ENCODE results near the gene VOPP1.
"Not testable (repeated sequence)": the region's sequence is repeated elsewhere in the genome, so short reads cannot be mapped to it uniquely, and the experiment has no call there.

Gene VOPP1

DNA sequence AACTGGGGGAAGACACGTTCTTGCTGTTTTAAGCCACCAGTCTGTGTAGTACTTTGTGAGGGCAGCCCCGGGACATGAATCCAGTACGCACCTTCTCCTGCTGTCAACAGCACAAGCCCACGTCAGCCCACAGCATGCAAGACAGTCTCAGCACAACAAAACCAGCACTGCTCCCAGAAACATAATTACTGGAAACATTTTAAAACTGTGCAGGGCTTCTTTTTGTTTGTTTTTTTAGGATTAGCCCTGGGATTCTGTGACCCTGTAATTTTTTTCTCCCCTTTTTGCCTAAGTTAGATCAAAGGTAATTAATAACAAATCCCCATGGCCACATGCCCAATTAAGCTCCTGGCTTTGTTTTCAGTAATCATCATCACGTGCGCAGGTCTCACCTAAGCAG, 87.5 kb downstream of the VOPP1 start:
- DNase-seq = no peak

GRCh38 chr7:55484241-55484640, 88.1 kb downstream of the VOPP1 start:
- no peak for DNase-seq

DNA sequence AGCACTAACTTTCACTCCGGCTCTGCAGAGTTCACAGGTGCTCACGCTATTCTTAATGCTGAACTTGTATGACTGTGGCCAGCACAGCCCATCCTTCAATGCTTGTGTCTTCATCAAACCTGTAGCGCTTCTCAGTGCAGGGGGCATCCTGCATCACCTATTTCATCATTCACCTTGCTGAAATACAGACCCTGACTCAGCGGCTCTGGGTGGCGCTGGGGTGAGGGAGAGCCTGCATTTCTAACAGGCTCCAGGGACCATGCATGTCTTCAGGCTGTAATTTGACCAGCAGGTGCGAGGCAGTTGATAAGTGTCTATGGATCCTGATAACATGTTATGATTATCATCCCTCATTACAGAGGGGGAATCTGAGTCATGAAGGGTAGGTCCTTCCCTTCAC, 89.3 kb downstream of the VOPP1 start:
- DNase-seq = no peak

DNA sequence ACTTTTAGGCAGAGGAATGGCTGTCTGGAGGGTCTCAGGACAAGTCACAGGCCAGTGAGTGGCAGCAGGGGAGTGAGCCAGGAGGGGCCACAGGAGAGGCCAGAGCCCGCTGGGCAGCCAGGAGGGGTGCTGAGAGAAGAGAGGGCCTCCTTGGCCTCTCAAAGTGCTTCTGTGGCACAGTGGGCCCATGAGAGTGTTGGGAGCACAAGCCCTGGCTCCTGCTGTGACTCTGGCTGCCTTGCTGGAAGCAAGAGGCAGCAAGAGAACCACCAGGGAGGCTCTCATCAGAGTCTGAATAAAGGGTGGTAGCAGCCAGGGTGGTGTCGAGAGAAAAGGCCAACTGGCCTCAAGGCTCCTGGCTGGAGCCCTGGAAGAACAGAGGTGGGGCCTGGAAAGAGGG, 91.1 kb downstream of the VOPP1 start:
- DNase-seq = no peak

- no peak for DNase-seq
Measured at GRCh38 chr7:55478700-55479099, 93.6 kb downstream of the VOPP1 start.

DNA sequence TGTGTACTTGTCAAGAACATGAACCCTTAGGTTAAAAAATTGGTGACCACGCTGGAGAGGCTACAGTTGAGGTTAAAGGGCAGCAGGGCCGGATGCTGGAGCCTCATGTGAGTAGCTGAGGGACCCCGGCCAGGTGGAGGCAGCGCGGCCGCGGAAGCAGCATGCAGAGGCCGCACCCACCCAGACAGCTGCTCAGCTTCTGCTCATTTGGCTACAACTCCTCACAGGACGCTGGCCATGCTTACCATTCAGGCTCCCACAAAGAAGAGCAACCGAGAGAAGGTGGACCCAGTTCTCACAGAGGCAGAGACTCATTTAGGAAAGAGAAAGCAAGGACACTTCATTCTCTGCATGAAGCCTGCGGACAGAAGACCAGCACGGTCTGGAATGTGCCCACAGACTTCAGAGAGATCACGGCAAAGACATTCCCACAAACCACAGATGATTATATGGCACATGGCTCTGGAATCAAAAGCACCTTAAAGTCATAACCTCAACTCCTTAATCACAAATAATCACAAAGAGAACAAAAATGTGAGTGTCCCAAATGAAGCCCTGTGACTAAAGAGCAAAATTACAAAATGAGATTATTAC, 94.4 kb downstream of the VOPP1 start:
- DNase-seq = no peak

- no peak for DNase-seq
Measured at GRCh38 chr7:55476852-55477780, 95.2 kb downstream of the VOPP1 start.

DNA sequence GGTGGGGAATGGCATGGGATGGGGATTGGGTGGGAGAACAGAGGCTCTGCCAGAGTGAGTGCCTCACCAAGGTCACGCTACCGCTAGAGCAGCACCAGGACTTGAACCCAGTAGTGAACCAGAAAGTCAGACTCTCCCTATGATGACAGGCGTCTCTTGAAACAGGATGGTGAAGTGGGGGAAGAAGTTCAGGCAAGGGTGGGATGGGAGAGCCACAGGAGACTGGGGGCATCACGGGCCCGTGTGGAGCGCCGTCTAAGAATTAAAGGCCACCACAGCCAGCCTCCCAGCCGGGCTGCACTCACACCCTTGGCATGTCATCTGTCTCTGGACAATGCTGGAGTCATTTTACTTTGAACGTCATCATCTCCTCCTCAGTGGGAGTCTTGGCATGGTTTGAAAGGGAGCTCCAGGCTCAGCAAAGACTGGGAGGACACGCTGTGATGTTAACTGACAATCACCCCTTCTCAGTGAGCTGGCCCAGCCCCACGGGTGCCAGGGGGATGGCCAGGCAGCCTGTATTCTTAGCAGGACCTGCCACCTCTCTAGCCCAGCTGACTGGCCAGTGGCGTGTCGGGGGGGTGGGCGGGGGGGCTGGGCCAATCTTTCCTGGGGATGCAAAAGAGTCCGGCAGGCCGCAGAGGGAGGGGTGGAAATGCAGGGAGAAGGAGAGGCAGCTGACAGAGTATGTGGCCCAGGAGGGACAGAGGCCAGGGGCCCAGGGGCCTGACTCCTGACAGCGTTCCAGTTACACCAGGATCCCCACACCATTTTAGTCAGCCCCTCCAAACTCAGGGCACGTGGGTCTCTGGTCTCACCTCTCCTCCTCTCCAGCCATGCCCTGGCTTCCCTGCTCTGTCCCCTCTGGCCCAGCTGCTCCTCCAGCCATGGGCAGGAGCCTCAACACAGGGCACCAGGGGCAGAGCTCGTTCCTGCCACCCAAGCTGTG, 96.2 kb downstream of the VOPP1 start:
- DNase-seq = no peak

- no peak for DNase-seq
Measured at GRCh38 chr7:55474944-55475854, 97.1 kb downstream of the VOPP1 start.

GRCh38 chr7:55473932-55474331, 98.4 kb downstream of the VOPP1 start:
- DNase-seq = no peak

DNA sequence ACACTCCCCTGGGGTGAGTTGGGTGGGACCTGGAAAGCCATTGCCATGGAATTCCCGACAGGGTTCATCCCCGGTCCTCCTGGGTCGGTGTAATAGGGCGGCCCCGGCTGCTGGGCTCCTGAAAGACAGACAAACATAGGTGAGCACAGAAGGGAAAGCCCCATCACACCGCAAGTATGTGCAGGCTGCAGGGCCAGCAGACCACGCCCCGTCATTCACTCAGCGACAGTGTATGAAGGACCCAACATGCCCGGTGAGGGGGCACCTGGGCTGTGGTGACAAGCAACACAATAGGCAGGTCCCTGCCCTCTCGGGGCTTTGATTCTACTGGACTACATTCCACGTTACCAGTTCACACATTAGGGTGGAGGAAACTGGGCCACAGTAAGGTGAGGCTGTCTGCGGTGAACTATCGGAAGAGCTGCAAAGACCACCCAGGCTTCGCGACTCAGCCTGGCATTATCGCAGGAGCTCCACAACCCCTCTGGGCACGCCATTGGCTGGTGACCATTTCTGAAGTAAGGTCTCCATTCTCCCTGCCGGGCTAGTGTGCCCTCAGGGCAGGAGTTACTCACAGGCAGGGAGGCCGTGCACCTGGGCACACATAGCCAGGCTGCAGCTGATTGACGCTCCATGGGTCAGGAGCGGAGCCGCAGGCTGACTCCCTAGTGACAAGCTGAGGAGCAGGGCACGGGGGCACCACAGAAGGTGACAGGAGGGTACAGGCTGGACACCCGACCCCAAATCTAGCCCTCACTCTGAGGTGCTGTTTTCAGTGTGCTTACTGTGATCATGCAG, 99.2 kb downstream of the VOPP1 start:
- DNase-seq = no peak

DNA sequence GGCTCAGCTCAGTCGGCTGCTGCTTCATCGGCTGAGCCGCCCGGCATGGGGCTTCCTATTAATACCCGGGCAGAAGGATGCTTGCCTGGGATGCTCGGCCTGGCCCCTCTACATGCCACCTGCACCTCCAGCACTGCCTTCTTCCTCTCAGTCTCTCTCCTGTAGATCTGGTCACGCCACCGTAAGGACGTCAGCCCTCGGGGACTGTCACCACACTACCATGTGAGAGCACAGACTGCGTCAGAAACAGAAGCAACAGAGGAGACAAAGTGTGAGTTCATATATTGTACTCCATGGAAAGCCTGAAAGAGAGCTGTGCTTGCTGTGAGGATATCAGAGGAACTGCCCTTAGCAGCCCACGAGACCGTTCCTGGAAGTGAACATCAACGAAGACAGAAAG, 99.9 kb downstream of the VOPP1 start:
- not testable (repeated sequence) for DNase-seq

GRCh38 chr7:55471594-55471993, 100.7 kb downstream of the VOPP1 start:
- not testable (repeated sequence) for DNase-seq

- DNase-seq = no peak
Measured at GRCh38 chr7:55470261-55470660, 102.0 kb downstream of the VOPP1 start.

DNA sequence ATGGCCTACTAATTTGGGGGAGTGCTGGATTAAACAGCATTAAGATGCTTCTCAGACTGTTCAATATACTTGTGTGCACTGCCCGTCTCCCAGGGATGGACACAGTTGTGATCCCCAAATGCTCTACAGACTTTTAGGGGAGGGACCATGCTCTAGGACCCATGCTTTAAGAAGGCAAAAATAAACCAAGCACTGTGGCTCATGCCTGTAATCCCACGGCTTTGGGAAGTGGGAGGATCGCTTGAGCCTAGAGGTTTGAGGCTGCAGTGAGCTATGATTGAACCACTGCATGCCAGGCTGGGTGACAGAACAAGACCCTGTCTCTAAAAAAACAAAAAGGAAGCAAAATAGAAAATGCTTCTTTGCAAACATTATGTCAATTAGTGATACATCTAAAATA, 102.6 kb downstream of the VOPP1 start:
- DNase-seq = no peak

DNA sequence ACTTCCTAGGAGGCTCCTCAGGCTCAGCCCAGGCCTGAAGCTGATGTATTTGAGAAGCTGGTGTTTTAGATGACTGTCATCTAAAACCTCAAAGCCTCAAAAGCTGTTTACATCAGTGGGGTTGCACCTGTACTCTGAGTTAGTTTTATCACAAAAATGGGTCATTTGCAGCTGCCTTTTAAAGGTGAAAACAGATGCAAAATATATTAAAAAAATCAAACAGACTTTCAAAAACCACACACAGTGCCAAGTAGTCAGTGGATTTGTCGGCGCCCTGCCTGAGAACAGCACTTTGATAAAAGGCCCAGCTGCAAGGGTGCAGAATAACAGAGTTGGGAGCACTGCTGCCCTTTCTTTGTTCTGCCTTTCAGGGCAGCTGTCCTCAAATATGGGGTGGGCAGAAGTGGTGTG, 103.0 kb downstream of the VOPP1 start:
- no peak for DNase-seq

DNA sequence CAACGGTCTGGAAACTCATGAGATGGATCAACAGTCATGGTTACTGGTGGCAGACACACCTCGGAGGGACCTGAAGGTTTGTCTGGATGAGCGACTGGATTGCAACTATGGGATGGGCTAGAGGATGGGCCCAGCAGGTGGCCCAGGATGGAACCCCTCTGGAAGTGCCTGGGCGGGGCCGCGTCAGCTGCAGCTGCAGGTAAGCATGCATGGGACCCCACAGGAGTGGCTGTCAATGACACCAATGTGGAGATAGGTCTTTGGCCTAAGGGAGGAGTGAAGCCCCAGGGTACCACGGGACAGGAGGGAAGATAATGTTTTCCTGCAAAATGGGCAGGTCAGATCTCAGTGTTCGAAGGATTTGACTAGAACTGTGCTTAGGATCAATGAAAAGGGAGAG, 103.8 kb downstream of the VOPP1 start:
- no peak for DNase-seq

DNA sequence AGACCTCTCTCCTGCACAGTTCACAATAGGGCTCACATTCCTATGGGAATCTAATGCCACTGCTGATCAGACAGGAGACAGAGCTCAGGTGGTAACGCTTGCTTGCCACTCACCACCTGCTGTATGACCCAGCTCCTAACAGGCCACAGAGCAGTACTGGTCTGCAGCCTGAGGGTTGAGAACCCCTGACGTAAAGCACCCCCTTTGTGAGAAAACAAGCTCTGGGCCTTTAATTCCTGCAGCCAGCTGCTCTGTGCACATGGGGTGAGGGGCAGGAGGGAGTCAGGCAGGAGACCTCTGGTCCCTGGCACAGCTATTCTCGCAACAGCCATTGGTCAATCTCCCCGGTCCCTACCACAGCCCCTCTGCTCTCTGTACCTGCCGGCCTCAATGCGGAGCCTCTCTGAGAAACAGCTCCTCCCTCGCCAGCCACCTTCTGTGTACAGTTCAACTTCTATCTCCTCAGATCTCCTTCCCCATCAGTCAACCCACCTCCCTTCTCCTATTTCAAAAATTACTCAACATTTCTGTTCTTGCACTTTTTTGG, 105.2 kb downstream of the VOPP1 start:
- no peak for DNase-seq

- DNase-seq = no peak
Measured at GRCh38 chr7:55465691-55466090, 106.6 kb downstream of the VOPP1 start.

DNA sequence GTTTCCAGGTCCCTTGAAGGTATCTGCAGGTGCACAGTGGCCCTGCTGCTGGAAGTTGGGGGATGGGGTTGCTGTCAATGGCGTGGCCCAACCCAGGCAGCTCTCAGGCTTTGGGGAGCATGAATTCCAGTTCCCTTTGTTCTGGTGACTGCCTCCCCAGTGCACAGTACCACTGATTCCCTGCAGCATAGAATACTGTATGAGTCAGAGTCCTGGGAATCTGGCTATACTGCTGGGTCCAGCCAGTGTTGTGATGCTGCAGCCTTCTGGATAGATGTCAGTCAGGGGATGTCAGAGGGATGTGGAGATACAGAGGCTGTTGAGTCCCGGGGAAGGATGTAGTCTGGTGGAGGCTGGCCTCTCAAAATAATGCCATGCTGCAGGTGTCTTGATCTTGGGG, 107.9 kb downstream of the VOPP1 start:
- no peak for DNase-seq

DNA sequence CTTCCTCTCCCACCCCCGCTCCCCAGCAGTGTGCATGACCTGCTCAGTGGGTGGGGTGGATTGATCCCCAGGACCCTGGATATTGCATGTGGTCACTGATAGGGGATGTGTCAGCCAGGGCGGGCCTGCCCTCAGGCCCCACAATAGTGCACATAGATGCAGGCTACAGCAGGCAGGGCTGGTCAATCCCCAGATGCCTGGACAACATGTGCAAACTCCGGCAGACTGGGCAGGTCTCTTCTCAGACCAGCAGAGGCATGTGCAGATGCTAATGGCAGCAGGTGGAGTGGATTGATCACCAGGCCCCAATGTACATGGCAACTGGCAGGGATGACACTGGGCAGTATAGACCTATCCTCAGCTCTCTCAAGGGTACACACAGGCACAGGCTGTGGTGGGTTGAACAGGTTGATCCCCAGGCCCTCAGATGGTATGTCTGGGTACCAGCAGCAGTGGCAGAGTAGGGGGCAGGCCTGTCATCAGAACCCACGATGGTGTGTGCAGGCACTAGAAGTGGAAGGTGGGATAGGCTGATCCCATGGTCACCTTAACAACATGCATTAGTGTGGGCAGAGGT, 108.5 kb downstream of the VOPP1 start:
- DNase-seq = no peak
